Forelimb muscle (tissue), 1 donor: ENCODE data around the gene DCAF11. TPM values are rescaled to one million over a fixed set of nuclear protein-coding genes. Genes with fewer than 3 reads are reported as not detected.
A peak's percentile ranks its signal among the peaks of the same experiment; 100 is the strongest.
"Not testable (repeated sequence)": the region's sequence is repeated elsewhere in the genome, so short reads cannot be mapped to it uniquely, and the experiment has no call there.

ENCODE experiments used
- DNase-seq: peaks from one replicate; pipeline ENCODE4 v3.0.0-alpha.2; 2013; ENCODE audit warnings: low read depth
- polyA plus RNA-seq: library from polyadenylated mRNA; unstranded; fragments of 120-200 nt; gene quantifications from one replicate; pipeline ENCODE4 v1.2.1, GENCODE V29; 2013; ENCODE audit not compliant: insufficient read length

Gene DCAF11
- polyA plus RNA-seq, 1 donor = 45.7 TPM

DNA sequence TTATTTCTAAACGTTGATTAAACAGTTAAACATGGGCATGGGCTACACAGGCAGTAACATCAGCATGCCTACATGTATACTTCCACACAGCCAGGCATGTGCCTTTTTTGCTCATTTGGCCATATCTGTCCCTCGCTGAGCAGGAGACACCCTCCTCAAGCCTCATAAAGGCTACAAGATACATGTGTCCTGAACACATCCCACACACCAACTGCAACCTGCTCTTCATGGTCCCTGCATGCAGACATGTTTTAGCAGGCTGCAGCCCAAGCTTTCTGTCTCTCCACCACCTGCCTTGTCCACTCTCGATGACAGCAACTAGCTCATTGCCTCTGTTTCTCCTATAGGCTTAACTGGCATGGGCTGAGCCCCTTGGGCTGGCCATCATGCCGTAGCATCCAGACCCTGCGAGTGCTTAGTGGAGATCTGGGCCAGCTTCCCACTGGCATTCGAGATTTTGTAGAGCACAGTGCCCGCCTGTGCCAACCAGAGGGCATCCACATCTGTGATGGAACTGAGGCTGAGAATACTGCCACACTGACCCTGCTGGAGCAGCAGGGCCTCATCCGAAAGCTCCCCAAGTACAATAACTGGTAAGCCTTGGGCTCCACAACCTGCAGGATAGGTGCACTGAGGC lies 17.9 kb upstream of the DCAF11 start:
- no peak for DNase-seq

DNA sequence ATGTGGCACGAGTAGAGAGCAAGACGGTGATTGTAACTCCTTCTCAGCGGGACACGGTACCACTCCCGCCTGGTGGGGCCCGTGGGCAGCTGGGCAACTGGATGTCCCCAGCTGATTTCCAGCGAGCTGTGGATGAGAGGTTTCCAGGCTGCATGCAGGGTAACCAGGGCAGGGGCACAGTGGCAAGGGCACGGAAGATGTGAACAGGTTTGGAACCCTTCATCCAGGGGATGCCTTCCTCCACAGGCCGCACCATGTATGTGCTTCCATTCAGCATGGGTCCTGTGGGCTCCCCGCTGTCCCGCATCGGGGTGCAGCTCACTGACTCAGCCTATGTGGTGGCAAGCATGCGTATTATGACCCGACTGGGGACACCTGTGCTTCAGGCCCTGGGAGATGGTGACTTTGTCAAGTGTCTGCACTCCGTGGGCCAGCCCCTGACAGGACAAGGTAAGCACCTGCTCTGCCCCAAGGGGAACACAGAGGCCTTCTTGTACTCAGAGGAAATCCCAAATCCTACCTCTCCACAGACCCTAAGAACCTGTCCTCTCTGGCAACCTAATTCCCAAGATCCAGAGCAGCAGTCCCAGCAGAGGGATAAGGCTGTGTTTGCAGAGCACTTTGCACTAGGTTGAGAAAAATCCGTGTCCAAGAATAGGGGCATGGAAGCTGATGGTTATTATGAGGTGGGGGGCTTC lies 16.2 kb upstream of the DCAF11 start:
- DNase-seq = no peak

DNA sequence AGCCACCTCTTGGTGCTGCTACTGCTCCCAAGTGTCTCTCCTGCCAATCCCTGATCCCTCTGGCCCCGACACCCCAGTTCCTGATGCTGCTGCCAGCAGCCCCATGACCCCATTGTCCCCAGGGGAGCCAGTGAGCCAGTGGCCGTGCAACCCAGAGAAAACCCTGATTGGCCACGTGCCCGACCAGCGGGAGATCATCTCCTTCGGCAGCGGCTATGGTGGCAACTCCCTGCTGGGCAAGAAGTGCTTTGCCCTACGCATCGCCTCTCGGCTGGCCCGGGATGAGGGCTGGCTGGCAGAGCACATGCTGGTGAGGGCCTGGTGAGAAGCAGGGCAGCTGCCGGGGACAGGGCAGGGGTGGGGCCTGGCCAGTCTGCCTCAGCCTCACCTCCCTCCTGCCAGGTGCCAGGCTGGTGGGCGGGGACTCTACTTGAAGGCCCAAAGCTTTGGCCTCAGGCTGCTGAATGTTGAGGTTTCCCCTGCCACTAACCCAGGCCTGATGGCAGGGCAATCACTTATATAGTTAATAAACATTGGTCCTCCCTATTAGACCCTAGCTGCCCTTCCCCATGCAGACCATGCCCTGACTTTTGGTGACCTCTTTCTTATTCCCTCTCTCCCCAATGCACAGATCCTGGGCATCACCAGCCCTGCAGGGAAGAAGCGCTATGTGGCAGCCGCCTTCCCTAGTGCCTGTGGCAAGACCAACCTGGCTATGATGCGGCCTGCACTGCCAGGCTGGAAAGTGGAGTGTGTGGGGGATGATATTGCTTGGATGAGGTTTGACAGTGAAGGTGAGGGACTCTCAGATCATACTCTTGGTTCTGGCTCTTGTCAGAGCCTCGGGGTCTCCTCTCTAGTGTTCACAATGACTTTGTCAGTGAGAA lies 15.4 kb upstream of the DCAF11 start:
- no peak for DNase-seq

DNA sequence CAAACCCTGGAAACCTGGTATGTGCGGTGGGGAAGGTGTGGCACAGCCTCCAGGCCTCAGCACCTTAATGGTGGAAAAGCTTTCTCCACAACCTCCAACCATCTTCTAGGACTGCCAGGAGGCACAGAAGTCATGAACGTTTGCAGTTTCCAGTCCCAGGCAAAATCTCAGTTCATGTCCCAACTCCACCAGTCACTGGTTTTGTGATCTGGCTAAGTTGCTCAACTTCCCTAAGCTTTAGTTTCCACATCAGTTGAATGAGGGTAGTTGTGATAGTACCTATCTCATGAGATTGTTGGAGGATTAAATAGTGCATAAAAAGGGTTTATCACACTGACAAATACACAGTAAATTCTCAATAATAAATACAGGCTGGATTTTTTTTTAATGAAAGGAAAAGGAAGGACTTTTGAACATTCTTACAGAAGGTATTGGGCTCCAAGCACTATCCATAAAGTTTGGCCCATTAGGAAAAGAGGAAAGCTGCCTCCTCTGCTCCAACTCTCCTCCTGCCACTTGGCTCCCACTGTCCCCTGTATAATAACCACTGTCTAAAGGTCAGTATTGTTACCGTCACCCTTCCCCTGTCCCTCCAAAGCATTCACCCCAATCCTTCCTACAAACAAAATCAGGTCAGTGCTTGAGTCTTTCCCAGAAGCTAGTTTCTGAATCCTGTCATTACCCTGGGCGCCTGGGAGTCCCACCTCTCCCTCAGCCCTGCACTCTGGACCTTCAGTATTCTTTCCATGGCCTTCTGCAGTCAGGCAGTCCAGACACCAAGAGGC lies 14.2 kb upstream of the DCAF11 start:
- no peak for DNase-seq

DNA sequence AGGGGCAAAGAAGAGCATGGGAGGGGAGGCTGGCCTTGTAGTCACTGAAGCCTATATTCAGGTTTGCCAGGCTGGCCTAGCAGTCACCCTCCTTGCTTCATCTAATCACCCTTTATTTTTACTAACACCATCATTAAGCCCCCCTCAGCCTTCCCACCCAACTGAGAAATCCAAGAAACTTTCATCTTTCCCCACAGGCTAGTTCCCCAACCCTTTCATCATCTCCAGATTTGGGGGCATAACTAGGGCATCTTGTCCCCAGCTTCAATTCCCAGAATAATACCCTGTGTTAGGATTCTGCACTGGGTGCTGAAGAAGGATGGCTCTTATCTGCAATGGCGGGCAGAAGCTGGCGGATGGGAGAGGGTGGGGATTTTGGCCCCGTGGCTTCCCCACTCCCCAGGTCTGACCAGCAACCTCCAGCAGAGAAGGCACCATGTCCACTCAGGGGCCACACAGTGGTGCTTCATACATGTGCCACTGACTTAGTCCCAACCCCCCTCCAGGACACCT lies 13.5 kb upstream of the DCAF11 start:
- DNase-seq = no peak

DNA sequence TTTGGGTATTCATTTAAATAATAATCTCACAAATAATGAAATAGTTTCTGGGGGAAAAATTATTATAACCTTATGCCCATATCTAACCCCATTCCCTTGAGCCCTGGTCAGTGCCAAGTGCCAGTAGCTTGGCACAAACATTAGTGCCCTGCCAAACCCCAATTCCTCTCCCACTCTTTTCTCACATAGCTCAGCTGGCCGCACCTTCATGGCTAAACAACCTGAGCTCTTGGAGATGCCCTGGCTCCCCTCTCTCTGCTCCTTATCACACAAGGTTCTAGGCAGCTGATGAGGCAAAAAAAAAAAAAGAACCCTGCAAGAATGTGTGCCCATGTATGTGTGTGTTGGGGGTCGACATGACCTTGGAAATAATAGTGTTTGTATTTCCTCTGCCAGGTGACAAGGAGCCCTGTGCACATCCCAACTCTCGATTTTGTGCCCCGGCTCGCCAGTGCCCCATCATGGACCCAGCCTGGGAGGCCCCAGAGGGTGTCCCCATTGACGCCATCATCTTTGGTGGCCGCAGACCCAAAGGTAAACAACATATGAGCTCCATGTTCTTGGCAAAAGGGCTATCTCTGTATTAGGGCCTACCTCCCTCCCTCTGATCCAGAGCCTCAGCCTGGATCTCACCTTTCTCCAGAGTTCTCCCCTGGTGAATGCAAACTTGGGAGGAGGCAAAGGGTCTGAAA lies 12.1 kb upstream of the DCAF11 start:
- no peak for DNase-seq

DNA sequence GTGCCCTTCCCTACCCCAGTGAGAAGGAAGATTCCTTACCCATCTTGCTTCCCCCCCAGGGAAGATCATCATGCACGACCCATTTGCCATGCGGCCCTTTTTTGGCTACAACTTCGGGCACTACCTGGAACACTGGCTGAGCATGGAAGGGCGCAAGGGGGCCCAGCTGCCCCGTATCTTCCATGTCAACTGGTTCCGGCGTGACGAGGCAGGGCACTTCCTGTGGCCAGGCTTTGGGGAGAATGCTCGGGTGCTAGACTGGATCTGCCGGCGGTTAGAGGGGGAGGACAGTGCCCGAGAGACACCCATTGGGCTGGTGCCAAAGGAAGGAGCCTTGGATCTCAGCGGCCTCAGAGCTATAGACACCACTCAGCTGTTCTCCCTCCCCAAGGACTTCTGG lies 11.1 kb upstream of the DCAF11 start:
- no peak for DNase-seq

DNA sequence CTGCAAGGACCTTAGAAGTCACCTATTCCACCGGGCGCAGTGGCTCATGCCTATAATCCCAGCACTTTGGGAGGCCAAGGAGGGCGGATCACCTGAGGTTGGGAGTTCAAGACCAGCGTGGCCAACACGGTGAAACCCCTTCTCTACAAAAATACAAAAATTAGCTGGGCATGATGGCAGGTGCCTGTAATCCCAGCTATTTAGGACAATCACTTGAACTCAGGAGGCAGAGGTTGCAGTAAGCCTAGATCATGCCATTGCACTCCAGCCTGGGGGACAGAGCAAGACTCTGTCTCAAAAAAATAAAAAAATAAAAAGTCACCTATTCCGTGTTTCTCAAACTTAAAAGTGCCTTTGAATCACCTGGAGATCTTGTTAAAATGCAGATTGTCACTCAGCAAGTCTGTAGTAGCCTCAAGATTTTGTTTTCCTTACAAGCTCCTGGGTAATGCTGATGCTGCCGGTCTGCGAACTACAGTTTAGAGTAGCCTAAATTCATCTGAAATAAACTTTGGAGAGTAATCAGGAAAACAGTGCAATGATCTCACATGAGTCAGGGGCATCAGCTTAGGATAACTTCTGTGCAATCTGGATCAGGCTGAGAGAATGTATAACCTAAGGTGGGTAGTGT lies 8.9 kb upstream of the DCAF11 start:
- DNase-seq = not testable (repeated sequence)

DNA sequence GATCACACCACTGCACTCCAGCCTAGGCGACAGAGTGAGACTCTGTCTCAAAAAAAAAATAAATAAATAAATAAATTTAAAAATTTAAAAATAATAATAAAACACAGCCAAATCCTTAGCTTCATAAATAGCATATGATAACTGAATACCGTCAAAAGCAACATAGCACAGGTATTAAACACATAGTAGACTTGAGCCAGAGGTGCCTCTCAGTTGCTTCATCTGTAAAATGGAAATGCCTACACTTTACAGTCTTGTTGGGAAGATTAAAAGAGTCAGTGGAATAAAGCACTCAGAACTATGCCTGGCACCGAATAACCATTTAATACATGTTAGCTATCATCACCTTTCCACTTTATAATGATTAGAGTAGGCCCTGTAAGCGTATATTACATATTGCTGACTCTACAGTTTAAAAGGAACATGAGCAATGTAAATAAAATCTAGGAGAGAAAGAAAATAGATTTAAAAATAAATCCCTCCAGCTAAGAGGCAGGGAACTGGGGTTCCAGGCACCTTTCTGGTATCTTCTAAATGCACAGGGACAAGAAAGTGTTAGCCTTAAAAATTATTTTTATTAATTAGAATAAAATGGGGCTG lies 7.8 kb upstream of the DCAF11 start:
- DNase-seq = no peak

DNA sequence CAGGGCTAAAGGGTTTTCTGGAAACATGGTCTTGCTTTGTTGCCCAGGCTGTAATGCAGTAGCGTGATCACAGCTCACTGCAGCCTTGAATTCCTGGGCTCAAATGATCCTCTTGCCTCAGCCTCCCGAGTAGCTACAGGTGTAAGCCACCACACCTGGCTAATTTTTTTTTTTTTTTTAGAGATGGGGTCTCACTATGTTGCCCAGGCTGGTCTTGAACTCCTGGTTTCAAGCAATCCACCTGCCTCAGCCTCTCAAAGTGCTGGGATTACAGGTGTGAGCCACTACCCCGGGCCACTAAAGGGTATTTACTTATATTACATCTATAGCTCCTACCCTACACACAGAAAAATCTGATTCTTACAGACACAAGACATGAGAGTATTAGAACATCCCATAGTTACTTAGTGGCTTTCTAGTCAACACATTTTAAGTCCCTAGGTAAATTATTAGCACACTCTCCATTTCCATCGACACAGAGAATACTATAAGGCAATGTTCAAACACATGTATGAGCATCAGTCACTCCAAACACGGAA lies 6.2 kb upstream of the DCAF11 start:
- DNase-seq = no peak

DNA sequence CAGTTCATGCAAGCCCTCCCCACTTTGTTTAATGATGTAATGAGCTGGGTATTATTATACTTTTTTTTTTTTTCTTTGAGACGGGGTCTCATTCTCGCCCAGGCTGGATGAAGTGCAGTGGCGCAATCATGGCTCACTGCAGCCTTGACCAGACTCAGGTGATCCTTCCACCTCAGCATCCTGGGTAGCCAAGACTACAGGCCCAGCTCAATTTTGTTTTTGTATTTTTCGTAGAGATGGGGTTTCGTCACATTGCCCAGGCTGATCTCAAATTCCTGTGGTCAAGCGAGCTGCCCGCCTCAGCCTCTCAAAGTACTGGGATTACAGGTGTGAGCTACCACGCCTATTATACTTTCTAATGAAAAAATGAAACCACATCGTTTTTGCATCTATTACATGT lies 4.5 kb upstream of the DCAF11 start:
- no peak for DNase-seq

DNA sequence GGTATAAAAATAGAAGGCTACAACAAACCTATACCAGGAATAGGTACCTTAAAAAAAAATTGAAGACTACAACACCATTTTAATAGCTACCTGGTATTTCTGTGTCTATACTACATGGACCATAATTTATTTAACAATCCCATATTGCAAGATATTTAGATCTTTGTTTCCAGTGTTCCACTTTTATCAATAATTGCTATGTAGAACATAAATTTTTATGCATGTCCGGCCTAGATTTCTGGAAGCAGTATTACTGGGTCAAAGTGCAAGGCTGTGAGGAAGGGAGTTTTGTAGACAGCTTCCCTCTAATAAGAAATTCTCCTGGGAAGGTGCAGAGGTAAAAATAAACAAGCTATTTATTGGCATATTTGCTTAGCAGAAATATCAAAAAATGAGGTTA lies 4.1 kb upstream of the DCAF11 start:
- no peak for DNase-seq

DNA sequence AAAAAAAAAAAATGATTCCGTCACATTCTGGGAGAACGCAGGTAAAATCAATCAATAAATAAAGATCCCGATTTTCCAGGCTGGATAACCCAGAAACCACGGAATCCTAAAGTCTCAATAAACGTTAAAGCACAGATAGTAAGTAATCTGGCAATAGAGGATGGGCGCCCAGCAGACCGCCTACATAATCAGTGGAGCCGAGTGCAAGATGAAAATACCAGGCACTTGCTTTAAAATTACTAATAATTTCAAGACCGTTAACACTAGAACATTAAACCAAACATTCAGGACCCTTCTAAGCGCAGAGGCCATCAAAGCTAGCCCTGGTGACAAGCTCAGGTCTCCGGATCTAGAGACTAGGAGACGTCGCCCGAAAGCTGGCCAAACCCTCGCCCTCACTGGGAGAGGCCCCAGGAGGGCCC lies 1.2 kb upstream of the DCAF11 start:
- DNase-seq = no peak

DNA sequence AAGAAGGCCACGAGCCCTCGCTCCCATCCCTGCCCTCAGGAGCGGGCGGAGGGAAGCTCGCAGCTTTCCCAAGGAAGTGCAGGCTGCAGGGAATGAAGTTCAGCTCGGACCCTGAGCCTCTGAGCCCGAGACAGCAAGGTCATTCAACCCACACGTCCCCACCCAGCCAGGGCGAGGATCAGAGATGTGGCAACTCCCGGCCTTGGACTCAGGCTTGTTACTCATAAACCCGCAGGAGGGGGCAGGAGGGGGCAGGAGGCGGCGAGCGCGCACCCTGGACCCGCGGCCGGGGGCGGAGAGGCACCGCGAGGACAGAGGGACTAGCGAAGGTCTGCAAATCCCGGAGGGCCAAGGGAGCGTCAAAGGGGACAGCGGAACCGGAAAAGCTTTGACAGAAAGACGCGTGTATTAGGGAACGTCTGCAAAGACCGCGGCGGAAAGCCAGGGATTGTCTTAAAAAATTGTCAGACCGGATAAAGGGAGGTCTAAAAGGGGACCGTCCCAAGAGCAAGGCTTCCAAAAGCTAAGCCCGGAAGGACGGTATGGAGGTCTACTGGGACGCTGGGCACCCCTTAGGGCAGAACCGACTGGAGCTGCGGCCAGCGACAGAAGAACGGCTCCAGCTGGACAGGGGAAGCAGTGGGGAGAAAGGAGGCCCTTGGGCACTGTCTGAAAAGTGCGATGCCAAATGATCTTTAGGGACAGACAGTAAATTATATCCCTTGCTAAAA lies 611 bp upstream of the DCAF11 start:
- peak; percentile 66 for DNase-seq

DNA sequence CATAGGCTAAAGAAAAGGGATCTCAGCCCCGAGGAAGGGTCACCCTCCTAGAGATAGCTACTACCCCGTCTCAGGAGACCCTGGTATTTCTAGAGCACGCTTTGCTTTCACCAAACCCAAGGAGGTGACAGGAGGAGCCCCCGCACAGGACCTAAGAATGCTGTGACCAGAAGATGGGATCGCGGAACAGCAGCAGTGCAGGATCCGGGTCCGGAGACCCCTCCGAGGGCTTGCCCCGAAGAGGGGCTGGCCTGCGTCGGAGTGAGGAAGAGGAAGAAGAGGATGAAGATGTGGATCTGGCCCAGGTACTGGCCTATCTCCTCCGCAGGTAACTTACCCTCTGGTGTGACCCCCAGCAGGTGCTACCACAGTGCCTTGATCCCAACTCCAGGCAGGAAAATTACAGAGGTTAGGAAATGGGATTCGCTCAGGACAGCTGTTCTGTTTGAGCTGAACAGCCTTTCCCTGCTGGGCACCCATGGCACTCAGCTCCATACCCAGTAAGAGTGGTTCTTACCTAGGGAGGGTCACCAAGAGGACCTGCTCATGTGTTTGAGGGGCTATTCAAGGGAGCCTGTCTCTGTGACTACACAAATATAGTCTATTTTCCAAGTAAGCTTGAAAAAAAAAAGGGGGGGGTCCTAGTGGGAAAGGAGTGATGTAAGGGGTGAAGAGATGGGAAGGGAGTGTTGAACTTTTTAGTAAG lies 998 bp downstream of the DCAF11 start:
- no peak for DNase-seq

DNA sequence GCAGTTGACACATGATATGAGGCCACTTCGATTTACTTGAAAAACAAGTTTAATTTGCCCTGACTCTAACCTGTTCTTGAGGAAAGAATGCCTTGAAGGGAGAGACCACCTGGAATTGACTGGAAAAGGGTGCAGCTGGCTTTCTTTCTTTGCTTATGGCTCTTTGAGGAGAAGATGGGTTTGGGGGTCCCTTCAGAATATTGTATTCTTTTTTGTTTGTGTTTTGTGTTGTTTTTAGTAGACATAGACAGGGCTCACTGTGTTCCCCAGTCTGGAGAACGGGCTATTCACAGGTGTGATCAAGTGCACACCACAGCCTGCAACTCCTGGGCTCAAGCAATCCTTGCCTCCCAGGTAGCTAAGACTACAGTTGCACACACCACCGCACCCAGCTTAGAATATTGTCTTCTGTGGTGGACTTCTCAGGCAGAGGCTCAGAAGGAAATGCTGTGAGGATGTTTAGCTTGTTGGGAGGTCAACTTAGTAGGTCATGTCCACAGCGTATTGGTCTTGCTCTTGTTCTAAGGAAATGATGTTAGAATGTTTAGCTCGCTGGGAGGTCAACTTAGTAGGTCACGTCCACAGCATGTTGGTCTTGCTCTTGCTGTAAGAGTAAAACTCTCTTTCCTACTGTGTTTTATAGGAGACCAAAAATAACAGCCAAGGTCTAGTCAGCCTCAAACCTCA lies 1.7 kb downstream of the DCAF11 start:
- no peak for DNase-seq

DNA sequence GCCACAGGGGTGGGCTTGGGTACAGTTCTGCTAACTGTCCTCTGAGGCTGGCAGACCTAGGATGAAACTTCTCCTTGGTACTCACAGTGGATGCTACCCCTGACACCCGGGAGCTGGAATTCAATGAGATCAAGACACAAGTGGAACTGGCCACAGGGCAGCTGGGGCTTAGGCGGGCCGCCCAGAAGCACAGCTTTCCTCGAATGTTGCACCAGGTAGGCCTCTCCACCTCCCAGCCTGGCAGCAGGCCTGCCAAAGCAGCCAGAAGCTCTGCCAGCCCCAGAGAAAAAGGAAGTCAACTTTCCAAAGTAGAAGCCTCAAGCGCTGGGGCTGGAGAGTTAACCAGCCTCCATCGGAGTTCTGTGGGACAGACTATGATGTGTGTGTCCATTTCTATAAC lies 2.6 kb downstream of the DCAF11 start:
- DNase-seq = no peak

DNA sequence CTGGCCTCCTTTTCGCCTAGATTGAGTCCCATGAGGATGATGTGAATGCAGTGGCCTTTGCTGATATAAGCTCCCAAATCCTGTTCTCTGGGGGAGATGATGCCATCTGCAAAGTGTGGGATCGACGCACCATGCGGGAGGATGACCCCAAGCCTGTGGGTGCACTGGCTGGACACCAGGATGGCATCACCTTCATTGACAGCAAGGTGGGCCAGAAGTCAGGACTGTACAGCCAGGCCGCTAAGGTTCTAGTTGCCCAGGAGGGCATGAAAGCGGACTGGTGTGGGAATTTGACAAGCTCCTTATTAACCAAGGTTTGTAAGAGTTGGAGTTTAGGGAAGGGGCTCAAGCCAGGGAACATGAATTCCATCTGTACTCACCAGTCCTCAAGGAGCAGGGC lies 5.1 kb downstream of the DCAF11 start:
- DNase-seq = no peak
